ENCODE measurements around the gene QRICH1.

GRCh38 chr3:49120096-49120437, 26.2 kb upstream of the QRICH1 start:
- TF ChIP-seq POLR2A (IDR thresholded peaks at IDR 0.05) (no peak), POLR2AphosphoS5 (IDR thresholded peaks at IDR 0.05) (no peak), CTCF (IDR thresholded peaks at IDR 0.05) (no peak)

Measured in breast epithelium (tissue), 3 donors.